Activated B cell treated with CpG ODN at 0.5 μM for 24 hours (primary cell): ENCODE results near the gene WDR5. TPM values are rescaled to one million over a fixed set of nuclear protein-coding genes. Genes with fewer than 3 reads are reported as not detected.

ENCODE experiments used
- ATAC-seq: fragments of 200-7000 bp; cut with Tn5 transposase; one replicate; pipeline ENCODE4 v1.10.0; 2021; ENCODE audit warnings: low read depth, mild to moderate bottlenecking, moderate library complexity
- CTCF ChIA-PET: fragments of 350-600 bp; sonication (Branson Sonifier 250); formaldehyde crosslinking; loops from one replicate; lab custom pipeline; 2021; ENCODE audit warnings: antibody characterized with exemption; lab: Charles Lee
- POLR2A ChIA-PET: fragments of 350-600 bp; sonication (Branson Sonifier 250); formaldehyde crosslinking; loops from one replicate; lab custom pipeline; 2021; ENCODE audit warnings: antibody characterized with exemption; lab: Charles Lee
- DNase-seq: peaks from one replicate; pipeline ENCODE4 v3.0.0; 2022
- H3K27ac Mint-ChIP-seq: one replicate; pipeline ENCODE4 v1.8.0; 2020; ENCODE audit warnings: mixed read lengths
- H3K27me3 Mint-ChIP-seq: one replicate; pipeline ENCODE4 v1.8.0; 2021; ENCODE audit warnings: mixed read lengths
- H3K36me3 Mint-ChIP-seq: one replicate; pipeline ENCODE4 v1.8.0; 2021; ENCODE audit warnings: low read depth, mixed read lengths
- H3K4me1 Mint-ChIP-seq: one replicate; pipeline ENCODE4 v1.8.0; 2021; ENCODE audit warnings: mixed read lengths
- H3K4me3 Mint-ChIP-seq: one replicate; pipeline ENCODE4 v1.8.0; 2020; ENCODE audit warnings: mild to moderate bottlenecking, mixed read lengths
- H3K9me3 Mint-ChIP-seq: one replicate; pipeline ENCODE4 v1.8.0; 2020; ENCODE audit warnings: mixed read lengths
- intact Hi-C: fragments of 100-400 bp; cut with micrococcal nuclease; formaldehyde crosslinking; loops from one replicate; pipeline ENCODE4 v1.15.1; 2024
- total RNA-seq: library from RNA; stranded (reverse); gene quantifications from 2 replicates; pipeline ENCODE4 v1.2.3, GENCODE V29; 2022
- TF ChIP-seq, protein P1 (sequence below): fragments of 200-600 bp; IDR thresholded peaks from one replicate; pipeline ENCODE4 v1.8.0; 2022; ENCODE audit warnings: antibody characterized with exemption, mild to moderate bottlenecking

The WDR5 gene
- total RNA-seq, 1 donor from 2014 or later, result 22.4 TPM

DNA sequence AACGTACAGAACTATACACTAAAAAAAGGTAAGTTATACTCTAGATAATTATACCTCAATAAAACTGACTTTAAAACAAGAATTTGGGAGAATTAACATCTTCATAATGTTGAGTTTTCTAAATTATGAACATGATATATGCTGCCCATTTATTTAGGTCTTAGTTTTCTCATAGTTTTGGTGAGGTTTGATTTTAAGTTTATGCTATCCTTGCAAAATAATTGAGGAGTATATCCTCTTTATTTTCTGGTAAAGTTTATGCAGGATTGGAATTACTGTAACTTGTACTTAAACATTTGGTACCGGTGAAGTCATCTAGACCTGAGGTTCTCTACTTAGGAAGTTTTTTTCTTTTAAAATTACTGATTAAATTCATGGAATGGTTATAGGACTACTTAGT lies 67.3 kb downstream of the WDR5 start:
- H3K27ac Mint-ChIP-seq, result no peak overlapping the region
- POLR2A ChIA-PET, result no interaction called here
- H3K4me3 Mint-ChIP-seq, result no peak overlapping the region
- TF ChIP-seq, protein P1, sequence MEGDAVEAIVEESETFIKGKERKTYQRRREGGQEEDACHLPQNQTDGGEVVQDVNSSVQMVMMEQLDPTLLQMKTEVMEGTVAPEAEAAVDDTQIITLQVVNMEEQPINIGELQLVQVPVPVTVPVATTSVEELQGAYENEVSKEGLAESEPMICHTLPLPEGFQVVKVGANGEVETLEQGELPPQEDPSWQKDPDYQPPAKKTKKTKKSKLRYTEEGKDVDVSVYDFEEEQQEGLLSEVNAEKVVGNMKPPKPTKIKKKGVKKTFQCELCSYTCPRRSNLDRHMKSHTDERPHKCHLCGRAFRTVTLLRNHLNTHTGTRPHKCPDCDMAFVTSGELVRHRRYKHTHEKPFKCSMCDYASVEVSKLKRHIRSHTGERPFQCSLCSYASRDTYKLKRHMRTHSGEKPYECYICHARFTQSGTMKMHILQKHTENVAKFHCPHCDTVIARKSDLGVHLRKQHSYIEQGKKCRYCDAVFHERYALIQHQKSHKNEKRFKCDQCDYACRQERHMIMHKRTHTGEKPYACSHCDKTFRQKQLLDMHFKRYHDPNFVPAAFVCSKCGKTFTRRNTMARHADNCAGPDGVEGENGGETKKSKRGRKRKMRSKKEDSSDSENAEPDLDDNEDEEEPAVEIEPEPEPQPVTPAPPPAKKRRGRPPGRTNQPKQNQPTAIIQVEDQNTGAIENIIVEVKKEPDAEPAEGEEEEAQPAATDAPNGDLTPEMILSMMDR, result no peak
- no peaks in the 10 kb centered on the region for H3K36me3 Mint-ChIP-seq
- H3K27me3 Mint-ChIP-seq, result peaks cover 5% of the 10 kb centered on the region
- CTCF ChIA-PET, result no interaction called here
- no peak for DNase-seq
- ATAC-seq, result no peak
- intact Hi-C loops, result no loop called here
- peaks cover 7% of the 10 kb centered on the region for H3K9me3 Mint-ChIP-seq
- peaks cover 5% of the 10 kb centered on the region for H3K4me1 Mint-ChIP-seq

GRCh38 chr9:134204041-134204440 lies 68.2 kb downstream of the WDR5 start:
- ATAC-seq (no peak), DNase-seq (no peak)
- TF ChIP-seq, protein P1, result no peak
- ChIA-PET POLR2A (no interaction called here), CTCF (no interaction called here)
- Mint-ChIP-seq H3K4me1 (peaks cover 5% of the 10 kb centered on the region), H3K9me3 (peaks cover 7% of the 10 kb centered on the region), H3K27me3 (peaks cover 5% of the 10 kb centered on the region), H3K4me3 (no peak overlapping the region), H3K27ac (no peak overlapping the region), H3K36me3 (no peaks in the 10 kb centered on the region)
- intact Hi-C loops, result no loop called here

- ATAC-seq (no peak), DNase-seq (no peak)
- CTCF ChIA-PET, result no interaction called here
- no peak overlapping the region for H3K4me3 Mint-ChIP-seq
- peaks cover 3% of the 10 kb centered on the region for H3K27me3 Mint-ChIP-seq
- intact Hi-C loops, result no loop called here
- peaks cover 5% of the 10 kb centered on the region for H3K4me1 Mint-ChIP-seq
- H3K36me3 Mint-ChIP-seq, result no peaks in the 10 kb centered on the region
- no peak overlapping the region for H3K27ac Mint-ChIP-seq
- H3K9me3 Mint-ChIP-seq, result peaks cover 7% of the 10 kb centered on the region
- POLR2A ChIA-PET, result no interaction called here
- TF ChIP-seq, protein P1, result no peak
Observed at GRCh38 chr9:134204991-134205578, 69.2 kb downstream of the WDR5 start.

DNA sequence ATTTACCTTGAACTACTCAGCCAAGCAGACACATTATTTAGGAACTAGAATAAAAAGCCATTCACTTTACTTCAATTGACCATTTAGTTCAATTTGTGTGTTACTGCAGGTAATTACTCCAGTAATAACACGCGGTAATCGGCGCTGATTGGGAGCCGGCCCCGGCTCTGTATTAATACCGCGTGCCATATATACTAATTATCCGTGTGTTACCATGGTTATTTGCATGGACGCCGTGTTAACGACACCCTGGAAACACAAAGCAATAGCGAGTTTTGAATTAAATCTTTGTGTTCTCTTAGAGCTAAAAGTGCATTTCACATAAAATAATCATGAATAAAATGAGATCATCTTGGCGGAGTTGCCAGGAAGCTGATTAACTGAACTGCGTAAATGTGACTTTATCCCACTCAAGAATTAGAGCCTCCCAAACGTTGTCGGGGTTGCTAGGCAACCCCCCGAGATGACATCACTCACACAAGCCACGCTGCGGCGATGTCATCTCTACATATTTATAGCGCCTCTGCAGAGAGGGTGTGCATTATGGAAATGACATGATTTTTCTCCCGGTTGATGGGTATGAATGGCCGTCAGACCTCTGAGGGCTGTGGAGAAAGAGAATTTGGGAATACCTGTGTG lies 69.9 kb downstream of the WDR5 start:
- Mint-ChIP-seq H3K9me3 (peaks cover 7% of the 10 kb centered on the region), H3K36me3 (no peaks in the 10 kb centered on the region), H3K4me3 (no peak overlapping the region), H3K27ac (no peak overlapping the region), H3K4me1 (peaks cover 5% of the 10 kb centered on the region), H3K27me3 (peaks cover 3% of the 10 kb centered on the region)
- DNase-seq, result no peak
- CTCF ChIA-PET, result no interaction called here
- POLR2A ChIA-PET, result interaction anchor here (0.6 kb wide), 1 partner anchor 199 kb away, joined by 3 read pairs; no protein-coding TSS in a partner anchor
- TF ChIP-seq, protein P1, result no peak
- no peak for ATAC-seq
- intact Hi-C loops, result no loop called here
